ENCODE results near the gene MORF4L2. TPM values are rescaled to one million over a fixed set of nuclear protein-coding genes. Genes with fewer than 3 reads are reported as not detected.

Gene MORF4L2
- total RNA-seq, 2 experiments from 2014 or later, result 165 to 257 TPM

DNA sequence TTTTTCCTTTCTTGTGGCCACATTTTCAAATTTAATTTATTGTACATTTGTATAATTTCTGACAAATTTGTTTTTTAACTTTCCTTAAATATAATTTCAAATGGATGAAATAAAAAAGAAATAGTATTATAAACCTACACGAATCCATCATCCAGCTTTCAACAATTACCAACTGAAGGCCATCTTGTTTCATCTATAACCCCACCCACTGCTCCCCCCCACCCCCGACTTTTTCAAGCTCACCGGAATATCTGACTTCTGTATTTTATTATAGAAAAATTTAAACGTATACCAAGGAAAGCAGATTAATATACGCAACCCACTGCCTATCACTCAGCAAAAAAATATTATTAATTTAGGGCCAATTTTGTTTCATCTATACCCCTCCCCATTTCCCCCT is 1.1 kb downstream of the MORF4L2 start:
- peaks cover 46% of the 10 kb centered on the region for H3K79me2 ChIP-seq (ENCODE audit: insufficient read depth, low read depth, low read length)
- peaks cover 16% of the 10 kb centered on the region for H3K4me1 ChIP-seq (ENCODE audit: insufficient read depth, low read length, poor library complexity, severe bottlenecking)
- peak overlapping the region; percentile 92 for H3K4me3 ChIP-seq (ENCODE audit: low read depth, low read length, poor library complexity, severe bottlenecking)
- no peaks in the 10 kb centered on the region for H3K9me3 ChIP-seq (ENCODE audit: low read length)
- peaks cover 46% of the 10 kb centered on the region for H3K36me3 ChIP-seq (ENCODE audit: insufficient read depth, low read length)
- peak overlapping the region; percentile 69 for H3K4me2 ChIP-seq (ENCODE audit: low read length)
- TF ChIP-seq, protein P1, sequence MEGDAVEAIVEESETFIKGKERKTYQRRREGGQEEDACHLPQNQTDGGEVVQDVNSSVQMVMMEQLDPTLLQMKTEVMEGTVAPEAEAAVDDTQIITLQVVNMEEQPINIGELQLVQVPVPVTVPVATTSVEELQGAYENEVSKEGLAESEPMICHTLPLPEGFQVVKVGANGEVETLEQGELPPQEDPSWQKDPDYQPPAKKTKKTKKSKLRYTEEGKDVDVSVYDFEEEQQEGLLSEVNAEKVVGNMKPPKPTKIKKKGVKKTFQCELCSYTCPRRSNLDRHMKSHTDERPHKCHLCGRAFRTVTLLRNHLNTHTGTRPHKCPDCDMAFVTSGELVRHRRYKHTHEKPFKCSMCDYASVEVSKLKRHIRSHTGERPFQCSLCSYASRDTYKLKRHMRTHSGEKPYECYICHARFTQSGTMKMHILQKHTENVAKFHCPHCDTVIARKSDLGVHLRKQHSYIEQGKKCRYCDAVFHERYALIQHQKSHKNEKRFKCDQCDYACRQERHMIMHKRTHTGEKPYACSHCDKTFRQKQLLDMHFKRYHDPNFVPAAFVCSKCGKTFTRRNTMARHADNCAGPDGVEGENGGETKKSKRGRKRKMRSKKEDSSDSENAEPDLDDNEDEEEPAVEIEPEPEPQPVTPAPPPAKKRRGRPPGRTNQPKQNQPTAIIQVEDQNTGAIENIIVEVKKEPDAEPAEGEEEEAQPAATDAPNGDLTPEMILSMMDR (conservative IDR thresholded peaks at IDR 0.05; ENCODE audit: low read length), result no peak
- no peak for TF ChIP-seq EZH2phosphoT487 (IDR thresholded peaks at IDR 0.05; ENCODE audit: borderline replicate concordance, low read depth, low read length)
- ChIA-PET CTCF (ENCODE audit: unreplicated experiment) (no interaction called here), POLR2A (interaction anchor here (0.6 to 1.5 kb wide), 5 partner anchors 13 to 474 kb away, joined by 3 to 5 read pairs (median 3); partner anchors contain the start of gene TCEAL8)
- no peak overlapping the region for H2AFZ ChIP-seq (ENCODE audit: low read length)
- peak overlapping the region; percentile 90 for H3K27ac ChIP-seq (ENCODE audit: low read depth, low read length, poor library complexity, severe bottlenecking)
- intact Hi-C loops (cut with micrococcal nuclease; ENCODE audit: unreplicated experiment), result no loop called here
- H4K20me1 ChIP-seq (ENCODE audit: insufficient read depth, low read length), result 0 out of 2 replicates have a peak, but pooled peaks cover 5% of the 10 kb centered on the region
- no TSS peak for BruUV-seq (replicated peaks)
- DNase-seq (ENCODE audit: low spot score), result peak; percentile 3
- no peaks in the 10 kb centered on the region for H3K9me2 ChIP-seq (ENCODE audit: insufficient read depth, low read length)

DNA sequence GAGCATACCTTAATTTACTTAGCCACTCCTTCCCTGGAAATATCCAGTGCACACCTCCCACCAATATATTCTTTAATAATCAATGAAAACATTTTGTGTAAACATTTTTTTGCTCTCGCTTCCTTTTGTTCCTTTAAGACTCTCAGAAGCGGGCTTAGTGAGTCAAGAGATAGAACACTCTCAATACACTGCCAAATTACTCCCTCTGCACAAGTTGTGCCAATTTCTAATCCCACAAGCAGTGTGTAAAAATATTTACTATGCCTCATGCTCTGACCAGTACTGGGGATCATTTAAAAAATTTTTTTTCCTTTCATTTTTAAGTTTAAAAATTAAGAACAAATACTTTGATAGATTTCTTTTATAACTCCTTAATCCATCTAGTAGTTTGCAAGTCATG is 5.1 kb downstream of the MORF4L2 start:
- no peak overlapping the region for H2AFZ ChIP-seq (ENCODE audit: low read length)
- no peak overlapping the region for H3K4me2 ChIP-seq (ENCODE audit: low read length)
- H3K36me3 ChIP-seq (ENCODE audit: insufficient read depth, low read length), result peaks cover 77% of the 10 kb centered on the region
- BruUV-seq (replicated peaks), result no TSS peak
- no peaks in the 10 kb centered on the region for H3K9me3 ChIP-seq (ENCODE audit: low read length)
- intact Hi-C loops (cut with micrococcal nuclease; ENCODE audit: unreplicated experiment), result no loop called here
- H3K4me1 ChIP-seq (ENCODE audit: insufficient read depth, low read length, poor library complexity, severe bottlenecking), result peaks cover 7% of the 10 kb centered on the region
- H3K27ac ChIP-seq (ENCODE audit: low read depth, low read length, poor library complexity, severe bottlenecking), result no peak overlapping the region
- no peaks in the 10 kb centered on the region for H3K9me2 ChIP-seq (ENCODE audit: insufficient read depth, low read length)
- ChIA-PET POLR2A (no interaction called here), CTCF (ENCODE audit: unreplicated experiment) (no interaction called here)
- peaks cover 40% of the 10 kb centered on the region for H3K79me2 ChIP-seq (ENCODE audit: insufficient read depth, low read depth, low read length)
- TF ChIP-seq EZH2phosphoT487 (IDR thresholded peaks at IDR 0.05; ENCODE audit: borderline replicate concordance, low read depth, low read length), result no peak
- TF ChIP-seq, protein P1 (conservative IDR thresholded peaks at IDR 0.05; ENCODE audit: low read length), result no peak
- H4K20me1 ChIP-seq (ENCODE audit: insufficient read depth, low read length), result peaks cover 5% of the 10 kb centered on the region; the same call in 1 of the 2 replicates
- no peak overlapping the region for H3K4me3 ChIP-seq (ENCODE audit: low read depth, low read length, poor library complexity, severe bottlenecking)
- DNase-seq (ENCODE audit: low spot score), result no peak

DNA sequence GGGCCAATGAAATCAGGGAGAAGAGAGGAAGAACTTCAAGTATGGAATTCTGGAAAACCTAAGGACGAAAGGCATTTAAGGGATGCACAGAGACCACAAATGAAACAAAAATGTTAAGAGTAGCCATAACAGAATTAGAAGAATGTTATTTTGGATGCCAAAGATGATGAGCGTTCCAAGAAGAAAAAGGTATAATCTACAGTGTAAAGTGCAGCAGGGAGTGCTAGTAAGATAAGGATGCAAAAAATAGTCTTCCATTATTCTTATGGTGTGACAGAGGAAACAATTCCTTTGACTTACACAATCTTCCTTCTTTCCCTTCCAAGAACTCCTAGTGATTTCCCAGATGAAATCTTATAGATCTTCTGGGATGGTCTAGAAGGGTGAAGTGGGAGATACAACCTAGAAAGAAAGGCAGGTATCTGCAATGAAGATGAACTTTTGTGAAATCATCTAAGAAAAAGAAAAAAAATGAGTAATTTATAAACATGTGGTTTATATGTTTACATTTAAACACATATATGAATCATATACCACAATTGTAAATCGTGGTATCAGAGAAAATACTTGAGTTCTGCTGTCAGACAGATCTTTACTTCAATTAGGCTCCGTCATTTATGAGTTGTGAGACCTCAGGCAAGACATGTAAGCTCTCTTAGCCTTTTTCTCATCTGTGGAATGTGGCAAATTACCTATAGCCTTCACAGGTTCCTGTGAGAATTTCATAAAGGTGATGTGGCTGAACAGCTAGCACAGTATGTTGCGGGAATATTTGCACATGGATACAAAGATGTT is 8.1 kb downstream of the MORF4L2 start:
- DNase-seq (ENCODE audit: low spot score), result no peak
- H3K4me2 ChIP-seq (ENCODE audit: low read length), result no peak overlapping the region
- no peaks in the 10 kb centered on the region for H3K4me1 ChIP-seq (ENCODE audit: insufficient read depth, low read length, poor library complexity, severe bottlenecking)
- intact Hi-C loops (cut with micrococcal nuclease; ENCODE audit: unreplicated experiment), result no loop called here
- no peak overlapping the region for H3K27ac ChIP-seq (ENCODE audit: low read depth, low read length, poor library complexity, severe bottlenecking)
- H3K36me3 ChIP-seq (ENCODE audit: insufficient read depth, low read length), result peaks cover 72% of the 10 kb centered on the region
- peaks cover 9% of the 10 kb centered on the region; the same call in 1 of the 2 replicates for H3K79me2 ChIP-seq (ENCODE audit: insufficient read depth, low read depth, low read length)
- H2AFZ ChIP-seq (ENCODE audit: low read length), result no peak overlapping the region
- CTCF ChIA-PET (ENCODE audit: unreplicated experiment), result no interaction called here
- TF ChIP-seq, protein P1 (conservative IDR thresholded peaks at IDR 0.05; ENCODE audit: low read length), result no peak
- no peak for TF ChIP-seq EZH2phosphoT487 (IDR thresholded peaks at IDR 0.05; ENCODE audit: borderline replicate concordance, low read depth, low read length)
- H3K9me3 ChIP-seq (ENCODE audit: low read length), result no peaks in the 10 kb centered on the region
- no TSS peak for BruUV-seq (replicated peaks)
- H3K4me3 ChIP-seq (ENCODE audit: low read depth, low read length, poor library complexity, severe bottlenecking), result no peak overlapping the region
- no peaks in the 10 kb centered on the region for H3K9me2 ChIP-seq (ENCODE audit: insufficient read depth, low read length)
- no peaks in the 10 kb centered on the region; the same call in 1 of the 2 replicates for H4K20me1 ChIP-seq (ENCODE audit: insufficient read depth, low read length)
- POLR2A ChIA-PET, result no interaction called here

Measured in OCI-LY7 (cell line).